Fibroblast of the aortic adventitia (primary cell): Measurements from ENCODE around the gene RETREG1. TPM values are rescaled to one million over a fixed set of nuclear protein-coding genes. Genes with fewer than 3 reads are reported as not detected.

Source experiments
- DNase-seq: peaks from one replicate; pipeline ENCODE4 v3.0.0-alpha.2; 2010; ENCODE audit warnings: low read depth
- H3K4me3 ChIP-seq: 2 replicates; pipeline ENCODE4 v1.5.1; 2011; ENCODE audit warnings: low read depth, mild to moderate bottlenecking, control low read depth, low read length, moderate library complexity
- total RNA-seq: library from RNA; depleted of rRNA; stranded (reverse); fragments of >200 nt; gene quantifications from 2 replicates; pipeline ENCODE4 v1.2.3, GENCODE V29; 2012; ENCODE audit warnings: low replicate concordance
- TF ChIP-seq, protein P1 (sequence below): IDR thresholded peaks from 2 replicates; pipeline ENCODE4 v1.5.1; 2011; ENCODE audit warnings: mild to moderate bottlenecking, low read length, control low read depth, inconsistent platforms; ENCODE audit not compliant: insufficient read depth

Gene RETREG1
- total RNA-seq, 1 donor: 0.99 TPM

DNA sequence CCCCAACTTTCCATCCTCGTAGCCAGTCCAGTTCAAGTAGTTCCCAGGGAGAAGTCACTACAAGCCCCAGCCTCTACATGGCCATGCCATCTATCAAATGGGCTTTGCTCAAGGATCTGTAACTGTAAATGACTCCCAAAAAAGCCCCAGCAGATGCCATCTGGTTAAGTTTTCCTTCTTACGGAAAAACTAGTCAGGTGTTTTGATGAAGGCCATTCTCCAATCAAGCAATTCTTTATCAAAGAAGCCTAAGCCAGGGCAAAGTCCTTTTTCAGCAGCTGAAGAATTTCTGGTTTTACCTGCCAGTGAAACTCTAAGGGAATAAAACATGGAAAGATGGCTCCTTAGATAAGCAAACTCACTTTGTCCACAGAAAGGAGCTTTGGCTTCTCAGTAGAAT lies 129.3 kb downstream of the RETREG1 start:
- TF ChIP-seq, protein P1, sequence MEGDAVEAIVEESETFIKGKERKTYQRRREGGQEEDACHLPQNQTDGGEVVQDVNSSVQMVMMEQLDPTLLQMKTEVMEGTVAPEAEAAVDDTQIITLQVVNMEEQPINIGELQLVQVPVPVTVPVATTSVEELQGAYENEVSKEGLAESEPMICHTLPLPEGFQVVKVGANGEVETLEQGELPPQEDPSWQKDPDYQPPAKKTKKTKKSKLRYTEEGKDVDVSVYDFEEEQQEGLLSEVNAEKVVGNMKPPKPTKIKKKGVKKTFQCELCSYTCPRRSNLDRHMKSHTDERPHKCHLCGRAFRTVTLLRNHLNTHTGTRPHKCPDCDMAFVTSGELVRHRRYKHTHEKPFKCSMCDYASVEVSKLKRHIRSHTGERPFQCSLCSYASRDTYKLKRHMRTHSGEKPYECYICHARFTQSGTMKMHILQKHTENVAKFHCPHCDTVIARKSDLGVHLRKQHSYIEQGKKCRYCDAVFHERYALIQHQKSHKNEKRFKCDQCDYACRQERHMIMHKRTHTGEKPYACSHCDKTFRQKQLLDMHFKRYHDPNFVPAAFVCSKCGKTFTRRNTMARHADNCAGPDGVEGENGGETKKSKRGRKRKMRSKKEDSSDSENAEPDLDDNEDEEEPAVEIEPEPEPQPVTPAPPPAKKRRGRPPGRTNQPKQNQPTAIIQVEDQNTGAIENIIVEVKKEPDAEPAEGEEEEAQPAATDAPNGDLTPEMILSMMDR: no peak
- H3K4me3 ChIP-seq: no peak overlapping the region
- DNase-seq: no peak

DNA sequence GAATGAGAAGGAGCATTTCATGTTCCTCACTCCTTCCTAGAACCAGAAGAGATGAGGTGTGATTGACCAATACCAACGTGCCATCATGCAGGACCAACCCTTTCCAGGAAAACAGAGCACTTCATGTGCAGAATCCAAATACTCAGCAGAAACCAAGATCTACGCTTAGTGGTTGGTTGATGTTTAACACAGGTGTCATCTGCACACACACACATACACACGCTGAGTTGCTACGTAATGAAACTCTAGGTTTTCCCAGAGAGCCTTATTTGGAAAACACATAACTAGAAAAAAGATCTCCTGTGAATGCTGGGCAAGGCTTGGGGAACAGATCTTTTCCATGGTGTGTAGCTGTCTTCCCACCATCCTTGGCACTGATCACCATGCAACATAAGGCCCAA lies 130.1 kb downstream of the RETREG1 start:
- no peak overlapping the region for H3K4me3 ChIP-seq
- DNase-seq: no peak
- TF ChIP-seq, protein P1: no peak

DNA sequence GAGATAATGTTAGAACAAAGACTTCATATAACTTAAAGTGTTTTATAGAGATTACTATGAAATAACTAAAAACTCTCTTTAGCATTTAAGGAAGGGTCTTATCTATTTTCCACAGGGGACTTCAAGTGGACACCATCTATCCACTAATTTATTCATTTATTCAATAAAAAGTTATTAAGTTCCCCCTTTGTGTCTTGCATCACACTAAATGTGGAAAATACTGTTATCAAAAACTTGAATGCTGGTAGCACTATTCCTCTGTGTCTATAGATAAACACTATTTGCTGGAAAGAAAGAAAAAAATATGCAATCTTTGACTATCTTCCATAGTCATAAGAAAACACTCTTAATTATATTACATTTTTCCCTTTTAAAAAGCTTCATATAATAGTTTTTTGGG lies 131.1 kb downstream of the RETREG1 start:
- TF ChIP-seq, protein P1: no peak

DNA sequence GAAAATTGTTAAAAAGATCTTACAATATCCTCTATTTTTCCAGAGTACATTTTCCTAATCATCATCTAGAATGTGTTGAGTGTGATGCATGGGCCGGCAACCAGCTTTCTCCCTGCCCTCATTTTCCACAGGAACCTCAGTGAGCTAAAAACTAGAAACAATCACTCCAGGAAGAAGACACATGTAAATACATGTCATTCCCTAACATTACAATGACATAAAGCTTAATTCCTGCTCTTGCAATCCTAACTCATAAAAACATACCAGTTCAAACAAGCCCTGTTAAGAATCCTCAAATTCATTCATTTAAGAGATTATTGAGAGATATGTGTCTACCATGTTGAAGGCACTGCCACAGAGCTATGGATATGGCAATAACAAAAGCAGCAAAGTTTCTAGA lies 132.7 kb downstream of the RETREG1 start:
- DNase-seq: no peak
- TF ChIP-seq, protein P1: no peak
- no peak overlapping the region for H3K4me3 ChIP-seq

More for the DNA sequence above, 131.1 kb downstream of the RETREG1 start:
- DNase-seq: no peak
- H3K4me3 ChIP-seq: no peak overlapping the region

DNA sequence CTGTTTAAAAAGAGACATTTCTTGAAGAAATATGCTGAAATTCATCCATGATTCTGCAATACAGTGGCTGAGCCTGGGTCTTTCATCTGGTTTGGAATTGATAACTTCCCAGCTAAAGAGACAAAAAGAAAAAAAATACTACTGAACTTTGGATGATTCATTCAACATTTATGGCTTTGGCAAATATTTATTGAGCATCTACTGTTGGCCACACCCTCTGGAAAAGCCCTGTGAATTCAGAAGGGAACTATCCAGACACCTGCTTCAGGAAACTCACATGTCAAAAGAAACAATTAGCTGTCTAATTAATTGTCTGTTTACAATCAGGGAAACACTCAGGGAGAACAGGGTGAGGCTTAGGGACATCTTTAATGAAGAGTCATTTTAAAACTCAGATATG lies 133.4 kb downstream of the RETREG1 start:
- TF ChIP-seq, protein P1: no peak
- DNase-seq: no peak
- no peak overlapping the region for H3K4me3 ChIP-seq

DNA sequence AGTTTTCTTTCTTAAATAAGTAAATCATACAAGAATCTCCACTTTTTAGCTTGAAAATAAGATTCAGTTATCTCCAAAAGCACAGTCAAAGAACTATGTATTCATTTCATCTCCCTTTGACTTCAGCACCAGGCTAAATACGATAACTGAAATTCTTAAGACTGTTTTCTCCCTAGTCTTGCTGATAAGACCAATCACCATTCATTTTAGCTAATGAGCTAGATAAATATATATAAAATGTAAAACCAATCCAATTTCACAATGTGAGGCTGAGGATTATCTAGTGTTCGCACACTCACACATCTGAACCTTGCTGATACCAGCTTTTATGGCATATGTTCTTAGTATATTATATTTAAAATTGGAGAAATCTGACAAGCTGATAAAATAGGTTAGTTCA lies 133.9 kb downstream of the RETREG1 start:
- no peak overlapping the region for H3K4me3 ChIP-seq
- DNase-seq: no peak
- TF ChIP-seq, protein P1: no peak

DNA sequence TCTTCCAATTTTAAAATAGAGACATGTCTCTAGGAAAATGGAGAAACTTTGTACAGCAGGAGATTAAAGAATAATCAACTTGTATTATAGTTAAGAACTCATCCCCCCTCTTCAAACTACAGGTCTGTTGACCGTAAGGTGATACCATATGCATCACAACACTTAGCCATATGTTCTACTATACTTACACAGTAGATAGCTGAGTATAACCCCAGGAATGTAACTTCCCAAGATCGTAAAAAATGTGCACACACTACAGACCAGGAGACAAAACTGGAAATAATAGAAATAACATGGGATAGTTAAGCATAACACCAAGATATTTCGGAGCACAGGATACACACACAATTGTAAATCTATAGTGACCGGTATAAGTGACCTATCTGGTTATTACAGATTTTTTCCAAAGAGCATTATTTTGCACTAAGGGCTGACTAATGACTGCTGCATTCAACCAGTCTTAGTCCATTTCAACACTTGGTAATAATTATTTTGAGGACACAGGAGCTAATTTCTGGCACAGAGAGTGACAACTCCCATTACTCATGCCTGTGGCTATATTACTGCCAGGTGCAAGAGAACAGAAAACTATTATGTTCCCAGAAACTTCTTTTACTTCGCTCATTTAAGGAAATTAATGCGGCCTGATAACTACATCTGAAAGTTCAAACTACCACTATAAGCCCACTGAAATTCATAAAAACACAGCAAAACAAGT lies 135.8 kb downstream of the RETREG1 start:
- no peak for DNase-seq
- TF ChIP-seq, protein P1: no peak
- H3K4me3 ChIP-seq: no peak overlapping the region
